Kidney glomerular epithelial cell (primary cell): Measurements from ENCODE around the gene ADIG.

Experiments used
- DNase-seq: peaks from one replicate; lab custom pipeline; 2025; lab: John Stamatoyannopoulos, UW

ADIG gene

DNA sequence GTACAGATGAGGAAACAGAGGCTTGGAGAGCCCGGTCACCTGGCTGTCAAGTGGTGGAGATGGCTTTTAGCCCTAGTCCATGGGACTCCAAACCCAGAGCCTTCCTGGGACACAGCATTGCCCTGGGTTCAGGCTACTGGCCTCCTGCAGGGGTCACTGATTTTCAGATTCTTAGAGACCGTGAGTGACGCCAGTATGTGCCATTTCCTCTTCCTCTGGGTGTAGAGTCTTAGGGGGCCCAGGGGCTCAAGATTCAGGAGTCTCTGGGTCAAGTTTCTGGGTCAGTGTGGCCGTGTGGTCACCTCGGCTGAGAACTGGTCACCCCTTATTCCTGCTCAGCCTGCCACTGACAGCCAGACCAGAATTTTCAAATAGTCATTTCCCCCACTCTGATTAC, 21.2 kb downstream of the ADIG start:
- no peak for DNase-seq

DNA sequence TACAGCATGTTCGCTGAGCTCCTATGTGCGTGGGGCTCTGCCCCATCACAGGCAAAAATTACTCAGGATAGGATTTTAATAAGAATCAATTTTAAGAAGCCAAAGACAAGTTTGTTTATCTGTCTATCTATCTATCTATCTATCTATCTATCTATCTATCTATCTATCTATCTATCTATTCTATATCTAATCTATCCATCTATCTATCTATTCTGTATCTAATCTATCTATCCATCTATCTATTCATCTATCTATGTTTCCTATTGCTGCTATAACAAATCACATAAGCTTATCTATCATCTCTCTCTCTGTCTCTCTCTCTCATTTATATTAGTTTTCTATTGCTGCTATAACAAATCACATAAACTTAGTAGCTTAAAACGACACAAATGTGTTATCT, 22.3 kb downstream of the ADIG start:
- no peak for DNase-seq

DNA sequence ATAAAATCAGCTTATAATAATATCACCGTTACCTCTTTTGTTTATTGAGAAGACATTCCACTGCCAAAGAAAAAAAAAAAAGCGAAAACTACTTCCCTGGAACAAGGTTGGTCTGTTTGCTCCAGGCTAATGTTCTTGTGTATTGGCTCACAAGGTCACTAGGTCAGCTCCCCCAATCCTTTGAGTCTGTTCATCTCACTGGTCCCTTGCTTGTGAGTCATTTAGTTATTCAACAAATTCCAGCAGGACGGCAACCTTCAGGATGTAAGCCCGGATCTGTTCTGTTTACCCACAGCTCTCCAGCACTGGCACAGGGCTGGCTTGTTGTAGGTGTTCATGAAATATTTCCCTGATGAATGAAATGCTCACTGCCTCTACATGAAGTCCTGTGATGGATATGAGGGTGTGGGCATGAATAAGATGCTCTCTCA, 23.9 kb downstream of the ADIG start:
- peak; percentile 88 for DNase-seq

DNA sequence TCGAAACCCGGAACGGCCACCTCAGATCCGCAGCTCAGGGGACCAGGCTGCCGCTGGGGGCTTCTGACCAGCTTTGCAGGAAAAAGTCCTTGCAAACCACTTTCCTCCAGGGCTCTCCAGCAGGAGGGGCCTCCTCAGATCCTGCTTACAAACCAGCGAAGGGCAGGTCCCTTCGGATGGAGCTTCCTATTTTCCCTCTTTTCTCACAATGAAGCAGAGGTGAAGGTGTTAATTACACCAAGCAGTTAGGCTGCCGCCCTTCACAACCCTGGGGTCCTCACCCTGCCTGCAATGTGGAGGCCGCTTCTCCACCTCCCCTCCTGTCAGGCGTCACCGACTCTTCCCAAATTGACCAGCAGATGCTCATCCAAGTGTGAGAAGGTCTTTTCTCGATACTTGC, 26.4 kb downstream of the ADIG start:
- no peak for DNase-seq

DNA sequence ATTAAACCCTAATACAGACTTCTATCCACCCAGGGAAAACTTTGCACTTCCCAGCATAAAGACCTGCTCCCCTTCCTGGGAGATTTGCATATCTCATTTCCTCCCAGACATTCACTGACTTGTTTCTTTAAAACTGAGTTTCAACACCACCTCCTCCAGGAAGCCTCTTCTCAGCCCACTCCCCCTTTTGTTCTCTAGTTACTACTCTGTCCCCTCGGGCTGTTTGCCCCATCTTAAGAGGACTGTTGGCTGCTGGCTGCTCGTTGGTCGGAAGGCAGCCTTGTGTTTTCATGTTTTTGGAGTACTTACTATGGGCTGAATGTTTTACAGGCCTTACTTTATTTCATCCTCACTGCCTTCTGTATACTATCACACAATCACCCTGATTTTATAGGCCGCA, 27.2 kb downstream of the ADIG start:
- no peak for DNase-seq

DNA sequence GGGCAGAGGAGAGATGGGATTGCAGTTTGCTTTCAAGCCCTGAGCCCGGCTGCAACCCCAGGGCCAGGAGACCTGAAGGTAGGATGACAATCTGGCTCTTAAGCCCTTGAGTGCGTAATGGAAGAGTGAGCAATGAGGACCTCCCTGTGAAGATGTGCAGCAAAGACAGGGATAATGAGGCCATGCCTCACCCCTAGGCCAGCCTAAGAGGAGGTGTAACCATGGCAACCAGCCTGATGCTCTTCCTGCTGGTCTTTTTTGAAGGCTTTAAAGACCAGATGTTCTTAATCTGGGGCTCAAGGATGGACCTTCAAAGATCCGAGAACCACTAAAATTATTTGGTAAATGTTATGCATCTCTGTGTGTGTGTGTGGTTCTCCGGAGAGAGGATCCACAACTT, 28.8 kb downstream of the ADIG start:
- no peak for DNase-seq

DNA sequence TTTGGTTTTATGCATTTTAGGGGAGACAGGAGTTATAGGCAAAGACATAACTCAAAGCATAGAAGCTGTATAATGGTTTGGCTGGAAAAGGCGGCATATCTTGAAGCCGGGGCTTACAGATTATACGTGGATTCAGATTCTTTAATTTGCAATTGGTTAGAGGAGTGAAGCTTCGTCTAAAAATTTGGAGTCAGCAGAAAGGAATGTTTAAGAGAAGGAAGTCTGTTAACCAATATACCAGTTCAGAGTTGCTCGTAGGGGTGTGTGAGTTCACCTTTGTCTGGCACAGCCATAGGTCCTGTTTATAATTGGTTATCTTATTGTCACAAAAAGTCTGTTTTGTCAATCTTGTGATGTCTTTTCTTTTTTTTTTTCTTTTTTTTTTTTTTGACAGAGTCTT, 29.5 kb downstream of the ADIG start:
- DNase-seq = peak; percentile 45

DNA sequence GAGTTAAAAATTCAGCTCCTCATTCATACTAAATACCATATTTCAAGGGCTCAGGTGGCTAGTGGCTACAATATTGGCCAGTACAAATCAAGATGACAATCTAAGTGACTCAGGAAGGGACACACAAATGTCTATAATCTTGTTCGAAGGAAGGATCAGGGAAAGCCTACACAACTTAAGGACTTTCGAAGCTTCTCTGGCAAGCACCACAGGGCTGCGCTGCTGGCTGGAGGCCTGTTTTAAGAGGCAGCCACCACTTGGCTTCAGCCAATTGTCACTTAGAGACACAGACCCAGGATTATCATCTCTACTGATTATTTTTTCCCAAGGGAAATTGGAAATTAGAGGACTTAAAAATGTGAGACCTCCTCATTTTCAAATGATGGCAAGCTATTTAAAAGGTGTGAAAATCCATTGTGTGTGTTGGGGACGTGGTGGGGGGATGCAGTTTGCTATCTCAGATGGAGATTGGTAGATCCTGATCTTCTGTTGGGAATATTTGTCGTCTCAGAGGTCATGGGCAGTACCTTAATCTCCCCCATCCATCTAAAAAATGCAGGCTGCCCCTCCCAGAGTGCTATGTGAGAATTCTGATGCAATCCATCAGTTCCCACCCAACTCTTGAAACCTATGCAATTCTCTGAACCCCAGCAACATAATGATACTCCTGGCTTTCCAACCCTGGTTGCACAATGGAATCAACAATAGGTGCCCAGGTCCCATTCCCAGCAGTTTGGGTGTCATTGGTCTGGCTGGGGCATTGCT, 31.9 kb downstream of the ADIG start:
- DNase-seq = no peak

DNA sequence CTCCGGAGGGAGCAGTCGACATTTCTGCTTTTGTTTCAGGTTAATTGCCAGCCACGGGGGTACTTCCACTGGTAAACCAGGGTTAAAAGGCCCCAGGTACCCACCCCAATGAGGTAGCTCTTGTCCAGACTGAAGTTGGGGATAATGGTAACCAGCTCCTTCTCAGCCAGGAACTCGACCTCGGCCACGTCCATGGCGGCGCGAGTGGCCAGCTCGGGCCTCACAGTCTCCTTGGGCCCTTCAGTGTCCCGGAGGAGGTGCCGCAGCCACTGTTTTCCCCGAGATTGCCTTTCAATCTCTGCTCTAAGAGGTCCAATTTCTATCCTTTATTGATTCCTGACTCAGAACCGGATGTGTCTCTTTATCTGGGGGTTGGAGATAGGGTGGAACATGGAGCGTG, 34.3 kb downstream of the ADIG start:
- no peak for DNase-seq

DNA sequence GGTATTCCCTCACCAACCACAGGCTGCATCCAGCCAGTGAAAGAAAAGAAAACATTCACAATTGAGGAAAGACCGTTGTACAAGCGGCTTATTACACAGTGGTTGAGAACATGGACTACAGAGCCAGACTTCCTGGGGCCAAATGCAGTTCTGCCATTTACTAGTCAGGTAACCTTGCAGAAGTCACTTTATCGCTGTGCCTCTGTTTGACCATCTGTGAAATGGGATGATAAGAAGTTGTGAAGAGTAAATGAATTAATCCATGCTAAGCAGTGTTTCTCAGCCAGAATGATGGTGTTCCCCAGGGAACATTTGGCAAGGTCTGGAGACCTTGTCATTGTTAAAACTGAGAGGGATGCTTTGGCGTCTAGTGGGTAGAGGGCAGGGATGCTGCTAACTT, 35.5 kb downstream of the ADIG start:
- DNase-seq = no peak

DNA sequence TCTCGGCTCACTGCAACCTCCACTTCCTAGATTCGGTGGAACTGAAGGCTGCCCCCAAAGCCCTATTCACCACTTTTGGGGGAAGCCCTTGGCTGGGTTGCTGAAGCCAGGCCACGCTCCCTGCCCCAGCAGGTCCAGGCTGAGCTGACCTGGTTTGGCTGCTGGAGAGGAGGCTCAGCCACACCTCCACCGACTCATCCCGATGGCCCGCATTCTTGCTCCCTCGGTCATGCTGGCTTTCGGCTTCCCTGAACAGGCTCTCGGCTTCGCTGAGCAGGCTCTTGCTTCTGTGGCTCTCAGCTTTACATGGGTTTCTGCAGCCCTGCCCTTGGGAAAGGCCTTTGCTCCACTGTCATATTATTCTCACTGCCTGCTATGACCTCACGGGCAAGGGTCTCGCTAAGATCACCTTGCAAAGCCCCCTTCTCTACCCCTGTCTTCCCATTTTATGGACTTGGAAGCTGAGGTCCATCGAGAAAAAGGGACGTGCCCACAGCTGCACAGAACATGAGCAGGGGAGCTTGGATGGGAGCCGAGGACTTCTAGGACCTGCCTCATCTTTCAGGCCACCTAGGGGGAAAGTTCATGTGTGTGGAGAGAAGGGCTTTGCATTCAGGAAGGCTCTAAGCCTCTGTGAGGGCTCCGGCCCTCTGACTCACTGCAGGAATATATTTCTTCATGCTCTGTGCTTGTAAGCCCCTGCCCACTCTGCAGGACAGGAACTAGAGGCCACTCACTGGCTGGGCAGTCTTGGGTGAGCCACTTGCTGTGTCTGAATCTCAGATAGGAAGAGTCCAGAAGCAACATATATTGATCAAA, 36.2 kb downstream of the ADIG start:
- DNase-seq = peak; percentile 92

DNA sequence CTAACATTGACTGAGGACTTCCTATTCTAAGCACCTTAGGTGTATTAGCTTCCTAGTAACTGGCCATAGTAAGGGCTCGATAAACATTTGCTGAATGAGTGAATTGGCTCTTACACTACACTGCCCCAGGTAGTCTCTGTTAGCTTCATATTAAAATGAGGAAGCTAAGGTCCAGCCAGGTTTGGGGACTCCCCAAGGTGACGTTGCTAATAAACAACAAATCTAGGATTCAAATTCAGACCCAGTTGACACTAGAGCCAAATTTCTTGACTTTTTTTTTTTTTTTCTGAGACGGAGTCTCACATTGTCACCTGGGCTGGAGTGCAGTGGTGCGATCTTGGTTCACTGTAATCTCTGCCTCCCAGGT, 36.8 kb downstream of the ADIG start:
- no peak for DNase-seq

DNA sequence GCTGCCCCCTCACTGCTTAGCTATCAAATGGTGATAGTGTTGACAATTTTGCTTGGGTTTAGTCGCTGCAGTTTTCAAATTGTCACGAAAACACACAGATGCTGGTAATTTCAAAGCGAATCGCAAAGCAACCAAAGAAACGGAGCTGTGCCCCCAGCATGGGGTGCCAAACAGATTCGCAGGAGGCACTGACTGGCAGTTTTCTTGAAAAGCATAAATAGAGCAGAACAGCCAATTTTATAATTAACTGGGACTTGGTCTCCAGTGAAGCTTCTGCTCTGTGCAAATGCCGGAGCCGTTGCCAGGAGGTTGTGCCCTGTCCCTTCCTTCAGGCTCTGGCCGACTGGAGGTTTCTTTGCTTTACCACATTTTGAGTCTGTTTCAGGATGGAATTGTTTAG, 39.4 kb downstream of the ADIG start:
- DNase-seq = no peak

DNA sequence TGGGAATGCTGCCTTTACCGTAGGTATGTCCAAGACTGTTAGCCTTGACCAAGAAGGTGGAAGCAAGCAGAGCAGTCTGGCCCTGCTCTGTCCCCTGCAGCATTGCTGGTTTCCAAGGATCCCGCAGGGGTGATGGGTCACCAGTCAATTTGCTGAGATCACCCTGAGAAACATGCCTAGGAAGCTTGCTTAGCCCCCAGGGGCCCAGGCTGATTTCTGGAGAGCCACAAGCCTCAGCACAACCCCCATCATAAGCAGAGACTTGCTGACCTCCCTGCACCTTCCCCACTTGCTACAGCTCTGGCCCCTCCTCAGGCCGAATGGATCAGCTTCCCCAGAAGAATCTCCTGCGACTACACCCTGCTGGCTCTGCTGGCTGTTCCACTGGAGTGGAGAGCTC, 42.1 kb downstream of the ADIG start:
- DNase-seq = no peak

DNA sequence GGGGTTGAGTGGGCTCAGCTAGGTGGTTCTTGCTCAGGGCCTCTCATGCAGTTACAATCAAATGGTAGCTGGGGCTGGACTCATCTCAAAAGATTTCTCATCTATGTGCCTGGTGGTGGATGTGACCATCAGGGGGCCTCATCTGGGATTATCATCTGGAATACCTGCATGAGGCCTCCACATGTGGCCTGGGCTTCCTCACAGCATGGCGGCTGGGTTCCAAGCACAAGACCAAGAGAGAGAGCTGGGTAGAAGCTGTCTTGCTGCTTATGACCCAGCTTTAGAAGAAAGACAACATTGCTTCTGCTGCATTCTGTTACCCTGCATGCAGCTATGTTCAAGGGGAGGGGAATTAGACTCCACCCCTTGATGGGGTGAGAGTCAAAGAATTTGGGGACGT, 43.1 kb downstream of the ADIG start:
- no peak for DNase-seq

DNA sequence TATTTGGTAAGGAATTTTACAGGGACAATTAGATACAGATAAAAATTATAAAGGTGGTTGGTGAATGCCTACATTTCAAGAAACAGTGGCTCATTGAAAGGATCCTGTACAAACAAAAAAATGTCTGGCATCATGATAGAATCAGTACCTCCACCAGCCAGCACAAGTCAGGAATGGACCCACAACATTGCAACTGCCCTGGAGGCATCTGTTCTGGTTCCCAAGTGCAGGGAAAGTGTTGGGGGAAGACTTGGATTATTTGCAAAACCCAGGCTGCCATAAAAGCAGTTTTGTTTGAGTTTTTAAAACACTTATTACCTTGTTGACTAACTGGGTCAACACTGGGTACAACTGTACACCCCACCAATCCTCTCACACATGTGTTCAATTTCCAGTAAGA, 44.9 kb downstream of the ADIG start:
- DNase-seq = no peak

DNA sequence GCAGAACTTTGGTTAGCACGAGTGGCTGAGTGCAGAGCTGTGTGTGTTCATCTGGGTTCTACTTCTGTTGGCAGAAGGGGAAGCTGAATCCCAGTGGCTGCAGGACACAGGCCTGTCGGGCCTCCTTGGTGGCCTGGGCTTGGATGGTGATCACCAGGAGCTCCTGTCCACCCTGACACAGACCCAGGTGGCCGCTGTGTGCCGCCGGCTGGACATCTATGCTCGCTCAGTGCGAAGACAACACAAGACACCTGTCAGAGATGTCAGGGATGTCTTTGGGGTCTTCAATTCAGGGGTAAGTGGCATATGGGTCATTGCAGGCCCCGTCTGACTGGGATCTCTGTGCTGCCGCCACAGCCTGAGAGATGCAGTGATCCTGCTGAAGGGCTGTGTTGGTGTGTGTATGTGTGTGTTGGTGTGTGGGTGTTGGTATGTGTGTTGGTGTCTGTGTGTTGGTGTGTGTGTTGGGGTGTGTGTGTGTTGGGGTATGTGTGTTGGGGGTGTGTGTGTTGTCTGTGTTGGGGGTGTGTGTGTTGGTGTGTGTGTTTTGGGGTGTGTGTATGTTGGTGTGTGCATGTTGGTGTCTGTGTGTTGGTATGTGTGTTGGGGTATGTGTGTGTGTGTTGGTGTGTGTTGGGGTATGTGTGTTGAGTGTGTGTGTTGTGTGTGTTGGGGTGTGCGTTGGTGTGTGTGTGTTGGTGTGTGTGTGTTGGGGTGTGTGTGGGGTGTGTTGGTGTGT, 46.1 kb downstream of the ADIG start:
- no peak for DNase-seq

DNA sequence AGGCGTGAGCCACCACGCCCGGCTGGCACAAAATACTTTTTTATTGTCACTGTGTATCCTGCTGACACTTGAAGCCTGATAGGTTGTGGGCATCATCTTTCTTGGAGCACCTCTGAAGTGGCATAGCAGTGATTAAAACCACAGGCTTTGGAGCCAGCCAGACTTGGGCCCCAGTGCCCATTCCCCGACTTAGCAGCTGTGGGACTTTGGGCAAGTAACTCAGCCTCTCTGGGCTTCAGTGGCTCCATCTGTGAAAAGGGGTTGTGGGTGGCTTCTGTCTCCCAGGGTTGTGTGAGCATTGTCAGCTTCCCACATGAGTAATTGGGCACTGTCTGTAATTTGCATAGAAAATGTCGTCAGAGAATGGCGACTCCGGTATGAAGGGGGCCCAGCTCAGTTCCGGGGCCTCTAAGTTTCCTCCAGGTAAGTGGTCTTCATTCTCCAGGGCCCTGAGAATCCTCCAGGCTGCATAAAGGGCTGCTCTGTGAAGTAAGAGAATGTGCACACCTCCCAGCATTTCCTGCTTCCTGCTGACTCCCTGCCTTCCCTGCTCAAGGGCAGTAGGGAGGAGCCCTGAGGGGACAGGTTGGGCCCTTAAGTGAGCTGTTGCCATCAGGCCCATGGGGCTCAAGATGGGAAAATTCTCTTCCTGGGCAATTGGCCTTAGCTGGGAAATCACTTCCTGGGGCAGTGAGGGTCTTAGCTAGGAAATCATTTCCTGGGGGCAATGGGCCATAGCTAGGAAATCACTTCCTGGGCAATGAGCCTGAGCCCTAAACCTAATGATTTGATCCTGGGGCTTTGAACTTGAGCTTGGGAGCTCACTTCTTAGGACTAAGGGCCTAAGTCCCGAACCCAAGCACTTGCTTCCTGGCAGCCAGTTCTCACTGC, 47.8 kb downstream of the ADIG start:
- no peak for DNase-seq

DNA sequence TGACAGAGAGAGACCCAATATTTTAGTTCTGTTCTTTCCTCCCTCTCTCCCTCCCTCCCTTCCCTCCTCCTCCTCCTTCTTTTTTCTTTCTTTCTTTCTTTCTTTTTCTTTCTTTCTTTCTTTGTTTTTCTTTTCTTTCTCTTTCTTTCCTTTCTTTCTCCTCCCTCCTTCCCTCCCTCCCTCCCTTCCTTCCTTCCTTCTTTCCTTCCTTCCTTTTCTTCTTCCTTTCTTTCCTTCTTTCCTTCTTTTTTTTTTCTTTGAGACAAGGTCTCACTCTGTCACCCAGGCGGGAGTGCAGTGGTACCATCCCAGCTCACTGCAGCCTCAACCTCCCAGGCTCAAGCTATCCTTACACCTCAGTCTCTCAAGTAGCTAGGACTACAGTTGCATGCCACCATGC, 49.0 kb downstream of the ADIG start:
- no peak for DNase-seq

DNA sequence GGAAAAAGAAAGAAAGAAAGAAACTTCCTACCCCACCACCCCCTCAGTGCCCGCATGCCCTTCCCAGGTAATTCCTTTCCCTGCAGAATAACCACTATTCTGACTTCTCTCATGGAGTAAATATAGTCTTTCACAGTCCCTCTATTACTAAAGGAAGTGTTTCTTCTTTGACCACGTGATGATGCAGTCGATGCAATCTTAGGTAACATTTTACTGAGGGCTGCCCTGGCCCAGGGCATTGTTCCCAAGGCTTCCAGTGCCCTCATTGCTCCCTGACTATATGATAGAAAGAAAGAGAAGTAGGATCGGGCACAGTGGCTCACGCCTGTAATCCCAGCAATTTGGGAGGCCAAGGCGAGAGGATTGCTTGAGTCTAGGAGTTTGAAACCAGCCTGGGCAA, 49.7 kb downstream of the ADIG start:
- no peak for DNase-seq

DNA sequence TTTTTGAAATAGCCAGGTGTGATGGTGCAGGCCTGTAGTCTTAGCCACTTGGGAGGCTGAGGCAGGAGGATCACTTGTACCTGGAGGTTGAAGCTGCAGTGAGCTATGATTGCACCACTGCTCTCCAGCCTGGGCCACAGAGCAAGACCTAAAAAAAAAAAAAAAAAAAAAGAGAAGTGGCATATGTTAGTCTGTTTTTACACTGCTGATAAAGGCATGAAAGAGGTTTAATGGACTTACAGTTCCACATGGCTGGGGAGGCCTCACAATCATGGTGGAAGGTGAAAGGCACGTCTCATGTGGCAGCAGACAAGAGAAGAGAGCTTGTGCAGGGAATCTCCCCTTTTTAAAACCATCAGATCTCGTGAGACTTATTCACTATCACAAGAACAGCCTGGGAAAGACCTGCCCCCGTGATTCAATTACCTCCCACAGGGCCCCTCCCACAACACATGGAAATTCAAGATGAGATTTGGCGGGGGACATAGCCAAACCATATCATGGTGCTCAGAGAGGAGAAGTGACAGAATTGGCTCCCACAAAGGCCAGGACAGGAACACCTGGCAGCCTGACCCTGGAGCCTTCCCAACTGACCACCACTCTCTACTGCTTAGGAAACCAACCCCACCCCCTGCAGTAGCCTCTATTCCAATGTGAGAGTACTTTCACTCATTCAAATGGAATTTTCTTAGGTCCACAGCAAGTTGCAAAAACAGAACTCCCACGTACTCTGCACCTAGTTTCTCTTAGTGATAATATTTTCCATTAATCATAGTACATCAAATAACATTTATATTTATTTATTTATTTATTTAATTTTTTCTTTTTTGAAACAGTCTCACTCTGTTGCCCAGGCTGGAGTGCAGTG, 50.4 kb downstream of the ADIG start:
- DNase-seq = peak; percentile 81
